HL-60 (cell line): ENCODE results near the gene ROBO4.

Source experiments
- DNase-seq, 2 experiments: peaks; one replicate each; pipeline ENCODE4 v3.0.0-alpha.2; 2010 to 2020; ENCODE audit warnings: low read depth in 1 of 2, low spot score in 1 of 2
- H3K27ac ChIP-seq: fragments of 250-450 bp; sonication (Bioruptor Pico); replicated peaks from 2 replicates; pipeline ENCODE4 v1.5.1; 2020; ENCODE audit warnings: mild to moderate bottlenecking, moderate library complexity
- H3K27me3 ChIP-seq: fragments of 250-450 bp; sonication (Bioruptor Pico); 2 replicates; pipeline ENCODE4 v1.5.1; 2021; ENCODE audit warnings: mild to moderate bottlenecking, moderate library complexity; ENCODE audit not compliant: insufficient read depth, poor library complexity, severe bottlenecking
- H3K4me3 ChIP-seq: replicated peaks from 2 replicates; pipeline ENCODE4 v1.5.1; 2011; ENCODE audit warnings: mild to moderate bottlenecking, control low read depth, low read length; ENCODE audit not compliant: insufficient read depth
- CTCF ChIP-seq: IDR thresholded peaks from one replicate; pipeline ENCODE4 v1.5.1; 2011; ENCODE audit warnings: low read length, control low read depth, inconsistent platforms; ENCODE audit not compliant: insufficient read depth
- GABPA ChIP-seq: IDR thresholded peaks from 2 replicates; pipeline ENCODE4 v1.6.1; 2012; ENCODE audit warnings: low read depth
- POLR2AphosphoS5 ChIP-seq: IDR thresholded peaks from 2 replicates; pipeline ENCODE4 v1.6.1; 2012; ENCODE audit warnings: low read depth
- REST ChIP-seq: IDR thresholded peaks from 2 replicates; pipeline ENCODE4 v1.6.1; 2012; ENCODE audit warnings: low read depth; ENCODE audit not compliant: insufficient replicate concordance
- SPI1 ChIP-seq: IDR thresholded peaks from 2 replicates; pipeline ENCODE4 v1.6.1; 2012; ENCODE audit warnings: low read depth, mild to moderate bottlenecking, borderline replicate concordance

ROBO4 gene

DNA sequence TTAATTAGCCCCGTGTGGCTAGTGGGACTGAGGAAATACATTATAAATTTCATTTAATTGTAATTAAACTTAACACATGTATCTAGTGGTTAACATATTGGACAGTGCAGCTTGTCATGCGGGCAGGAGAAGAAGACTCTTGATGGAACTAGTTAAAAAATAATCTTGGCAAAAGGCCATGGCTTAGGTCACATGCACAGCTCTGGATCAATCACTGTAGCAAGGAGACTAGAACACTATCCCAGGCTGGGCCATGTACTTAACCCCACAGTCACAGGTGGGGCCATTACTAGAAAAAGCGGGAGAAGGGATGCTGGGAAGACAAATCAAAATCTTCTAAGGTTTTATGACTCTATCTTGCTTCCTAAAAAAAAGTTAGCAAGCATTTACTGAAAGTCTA is 46.9 kb upstream of the ROBO4 start:
- H3K27me3 ChIP-seq: no peaks in the 10 kb centered on the region
- H3K4me3 ChIP-seq: no peak overlapping the region
- no peak overlapping the region for H3K27ac ChIP-seq
- DNase-seq: no peak
- TF ChIP-seq GABPA: no peak
- no peak for TF ChIP-seq REST
- no peak for TF ChIP-seq SPI1
- TF ChIP-seq POLR2AphosphoS5: no peak
- no peak for TF ChIP-seq CTCF

- DNase-seq: no peak
- Histone ChIP-seq H3K27me3 (no peaks in the 10 kb centered on the region), H3K4me3 (no peak overlapping the region), H3K27ac (no peak overlapping the region)
- TF ChIP-seq REST: no peak
- no peak for TF ChIP-seq CTCF
- TF ChIP-seq SPI1: no peak
- TF ChIP-seq POLR2AphosphoS5: no peak
- no peak for TF ChIP-seq GABPA
Observed at GRCh38 chr11:124943741-124944140, 46.1 kb upstream of the ROBO4 start.

- Histone ChIP-seq H3K4me3 (no peak overlapping the region), H3K27ac (no peak overlapping the region), H3K27me3 (no peaks in the 10 kb centered on the region)
- no peak for DNase-seq
- TF ChIP-seq POLR2AphosphoS5: no peak
- no peak for TF ChIP-seq CTCF
- no peak for TF ChIP-seq SPI1
Observed at GRCh38 chr11:124943254-124943616, 45.6 kb upstream of the ROBO4 start.

DNA sequence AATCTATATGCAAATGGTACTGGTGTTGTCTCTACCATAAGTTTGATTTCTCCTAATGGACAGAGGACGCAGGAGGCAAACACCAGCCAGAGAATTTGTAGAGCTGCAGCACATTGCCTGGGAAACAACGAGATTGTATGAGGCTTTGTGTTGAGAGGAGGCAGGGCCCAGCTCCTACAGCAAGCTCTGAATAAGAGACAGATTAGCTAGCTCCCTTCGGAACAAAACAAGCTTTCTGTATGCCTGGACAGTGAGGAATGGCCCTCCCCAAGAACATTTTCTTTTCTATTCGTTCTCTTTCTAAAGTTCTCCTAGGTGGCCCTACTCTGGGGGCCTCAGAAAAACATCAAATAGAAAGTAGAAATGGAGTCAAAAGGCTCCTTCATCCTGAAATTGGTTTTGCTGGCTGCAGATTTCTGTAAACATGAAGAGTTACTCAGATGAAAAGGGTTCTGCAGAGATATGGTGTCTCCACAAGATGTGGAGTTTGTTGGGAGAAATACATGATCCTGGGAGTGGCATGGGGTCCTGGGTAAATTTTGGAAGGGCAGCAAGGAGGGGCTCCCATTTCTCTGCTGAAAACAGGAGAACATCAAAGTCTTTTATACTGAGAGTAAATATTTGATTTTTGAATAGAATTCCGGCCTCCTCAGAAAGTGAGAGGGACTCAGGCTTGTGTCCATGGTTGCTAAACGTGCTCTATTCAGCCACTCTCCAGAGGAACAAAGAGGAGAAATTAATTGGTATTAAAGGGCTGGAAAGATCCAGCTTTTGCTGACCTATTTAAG is 45.0 kb upstream of the ROBO4 start:
- no peak overlapping the region for H3K27ac ChIP-seq
- DNase-seq: no peak

More for the DNA sequence above, 45.0 kb upstream of the ROBO4 start:
- Histone ChIP-seq H3K4me3 (no peak overlapping the region), H3K27me3 (no peaks in the 10 kb centered on the region)
- no peak for TF ChIP-seq SPI1
- no peak for TF ChIP-seq GABPA
- TF ChIP-seq POLR2AphosphoS5: no peak
- no peak for TF ChIP-seq REST
- no peak for TF ChIP-seq CTCF
